ENCODE results near the gene KNCN.

GRCh38 chr1:46530791-46531409, 20.5 kb downstream of the KNCN start:
- TF ChIP-seq POLR2A (IDR thresholded peaks at IDR 0.05; ENCODE audit: low read depth), result no peak
- TF ChIP-seq EP300 (IDR thresholded peaks at IDR 0.05), result no peak
- TF ChIP-seq, protein P1, sequence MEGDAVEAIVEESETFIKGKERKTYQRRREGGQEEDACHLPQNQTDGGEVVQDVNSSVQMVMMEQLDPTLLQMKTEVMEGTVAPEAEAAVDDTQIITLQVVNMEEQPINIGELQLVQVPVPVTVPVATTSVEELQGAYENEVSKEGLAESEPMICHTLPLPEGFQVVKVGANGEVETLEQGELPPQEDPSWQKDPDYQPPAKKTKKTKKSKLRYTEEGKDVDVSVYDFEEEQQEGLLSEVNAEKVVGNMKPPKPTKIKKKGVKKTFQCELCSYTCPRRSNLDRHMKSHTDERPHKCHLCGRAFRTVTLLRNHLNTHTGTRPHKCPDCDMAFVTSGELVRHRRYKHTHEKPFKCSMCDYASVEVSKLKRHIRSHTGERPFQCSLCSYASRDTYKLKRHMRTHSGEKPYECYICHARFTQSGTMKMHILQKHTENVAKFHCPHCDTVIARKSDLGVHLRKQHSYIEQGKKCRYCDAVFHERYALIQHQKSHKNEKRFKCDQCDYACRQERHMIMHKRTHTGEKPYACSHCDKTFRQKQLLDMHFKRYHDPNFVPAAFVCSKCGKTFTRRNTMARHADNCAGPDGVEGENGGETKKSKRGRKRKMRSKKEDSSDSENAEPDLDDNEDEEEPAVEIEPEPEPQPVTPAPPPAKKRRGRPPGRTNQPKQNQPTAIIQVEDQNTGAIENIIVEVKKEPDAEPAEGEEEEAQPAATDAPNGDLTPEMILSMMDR (IDR thresholded peaks at IDR 0.05), result no peak
- TF ChIP-seq POLR2AphosphoS5 (IDR thresholded peaks at IDR 0.05), result no peak
